Measurements from ENCODE around the gene SERINC5.
"Not testable (repeated sequence)": the region's sequence is repeated elsewhere in the genome, so short reads cannot be mapped to it uniquely, and the experiment has no call there.

SERINC5 gene

GRCh38 chr5:80255811-80256712 lies at the start of gene SERINC5:
Gene SERINC5 (minus strand): TSS chr5:80256048. CDS start chr5:80255922, 126 bp downstream.
- peak; percentile 65 for DNase-seq (ENCODE audit: low read depth)

- no peak for DNase-seq (ENCODE audit: low read depth)
Measured at GRCh38 chr5:80302636-80303035, 46.8 kb upstream of the SERINC5 start.

GRCh38 chr5:80301342-80301741 lies 45.5 kb upstream of the SERINC5 start:
- DNase-seq (ENCODE audit: low read depth) = not testable (repeated sequence)

GRCh38 chr5:80300796-80301195 lies 44.9 kb upstream of the SERINC5 start:
- not testable (repeated sequence) for DNase-seq (ENCODE audit: low read depth)

GRCh38 chr5:80300125-80300524 lies 44.3 kb upstream of the SERINC5 start:
- DNase-seq (ENCODE audit: low read depth) = no peak

- no peak for DNase-seq (ENCODE audit: low read depth)
Measured at GRCh38 chr5:80299601-80300000, 43.8 kb upstream of the SERINC5 start.

- DNase-seq (ENCODE audit: low read depth) = no peak
Measured at GRCh38 chr5:80296121-80296520, 40.3 kb upstream of the SERINC5 start.

- DNase-seq (ENCODE audit: low read depth) = no peak
Measured at GRCh38 chr5:80291761-80292160, 35.9 kb upstream of the SERINC5 start.

GRCh38 chr5:80289320-80289719 lies 33.5 kb upstream of the SERINC5 start:
- no peak for DNase-seq (ENCODE audit: low read depth)

- DNase-seq (ENCODE audit: low read depth) = no peak
Measured at GRCh38 chr5:80288177-80288576, 32.3 kb upstream of the SERINC5 start.

- no peak for DNase-seq (ENCODE audit: low read depth)
Measured at GRCh38 chr5:80284720-80285119, 28.9 kb upstream of the SERINC5 start.

- DNase-seq (ENCODE audit: low read depth) = no peak
Measured at GRCh38 chr5:80283360-80283759, 27.5 kb upstream of the SERINC5 start.

- DNase-seq (ENCODE audit: low read depth) = no peak
Measured at GRCh38 chr5:80282054-80282453, 26.2 kb upstream of the SERINC5 start.

- no peak for DNase-seq (ENCODE audit: low read depth)
Measured at GRCh38 chr5:80277191-80277590, 21.3 kb upstream of the SERINC5 start.

GRCh38 chr5:80276186-80276585 lies 20.3 kb upstream of the SERINC5 start:
- no peak for DNase-seq (ENCODE audit: low read depth)

GRCh38 chr5:80275347-80275746 lies 19.5 kb upstream of the SERINC5 start:
- DNase-seq (ENCODE audit: low read depth) = no peak

- DNase-seq (ENCODE audit: low read depth) = not testable (repeated sequence)
Measured at GRCh38 chr5:80270543-80270942, 14.7 kb upstream of the SERINC5 start.

GRCh38 chr5:80269991-80270438 lies 14.2 kb upstream of the SERINC5 start:
- DNase-seq (ENCODE audit: low read depth) = no peak

- DNase-seq (ENCODE audit: low read depth) = no peak
Measured at GRCh38 chr5:80268916-80269315, 13.1 kb upstream of the SERINC5 start.

- DNase-seq (ENCODE audit: low read depth) = no peak
Measured at GRCh38 chr5:80266566-80266965, 10.7 kb upstream of the SERINC5 start.

- no peak for DNase-seq (ENCODE audit: low read depth)
Measured at GRCh38 chr5:80260461-80260860, 4.6 kb upstream of the SERINC5 start.

GRCh38 chr5:80259511-80260203 lies 3.8 kb upstream of the SERINC5 start:
- no peak for DNase-seq (ENCODE audit: low read depth)

- DNase-seq (ENCODE audit: low read depth) = peak; percentile 36
Measured at GRCh38 chr5:80255431-80255810, 427 bp downstream of the SERINC5 start.

All from stromal cell of bone marrow (primary cell).